NAMALWA (cell line): ENCODE data around the gene DAP.

Source experiments
- DNase-seq: peaks from one replicate; pipeline ENCODE4 v3.0.0-alpha.2; 2015; ENCODE audit warnings: low spot score

DAP gene

GRCh38 chr5:10709933-10710332 is 51.1 kb downstream of the DAP start:
- DNase-seq = no peak

GRCh38 chr5:10709409-10709808 is 51.6 kb downstream of the DAP start:
- no peak for DNase-seq

- DNase-seq = no peak
These were observed 52.7 kb downstream of the DAP start for GRCh38 chr5:10708189-10708944.

DNA sequence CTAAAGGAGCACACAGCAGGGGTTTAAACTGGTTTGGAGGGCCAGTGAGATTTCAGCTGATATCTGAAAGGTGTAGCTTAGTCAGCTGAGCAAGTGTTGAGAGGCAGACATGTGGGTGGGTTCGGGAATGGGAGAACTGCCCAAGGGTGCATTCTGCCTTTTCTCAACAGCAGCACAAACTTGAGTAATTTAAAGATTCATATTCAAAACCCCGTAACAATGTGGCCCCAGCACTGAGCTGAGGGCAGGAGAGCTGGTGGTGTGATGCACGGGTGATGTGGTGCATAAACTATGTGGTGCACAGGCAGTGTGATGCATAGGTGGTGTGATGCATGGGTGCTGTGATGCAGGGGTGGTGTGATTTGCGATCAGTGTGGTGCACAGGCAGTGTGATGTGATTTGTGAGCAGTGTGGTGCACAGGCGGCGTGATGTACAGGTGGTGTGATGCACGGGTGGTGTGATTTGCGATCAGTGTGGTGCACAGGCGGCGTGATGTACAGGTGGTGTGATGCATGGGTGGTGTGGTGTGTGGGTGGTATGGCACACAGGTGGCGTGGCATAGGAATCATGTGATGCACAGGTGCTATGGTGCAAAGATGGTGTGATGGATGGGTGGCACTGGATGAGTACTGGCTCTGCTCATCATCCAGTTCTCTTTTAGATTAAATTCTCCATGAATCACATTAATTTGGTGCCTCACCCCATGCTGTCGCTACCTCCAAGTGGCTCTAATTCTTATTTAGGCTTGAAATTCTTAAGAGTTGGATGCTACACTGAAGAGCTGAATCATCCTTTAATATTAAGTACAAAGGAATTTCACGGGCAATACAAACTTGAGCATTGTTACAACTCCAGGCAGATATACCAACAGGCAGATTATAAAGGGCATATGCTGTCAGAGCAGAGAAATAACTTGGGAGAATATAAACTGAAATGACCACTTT is 53.6 kb downstream of the DAP start:
- DNase-seq = no peak

DNA sequence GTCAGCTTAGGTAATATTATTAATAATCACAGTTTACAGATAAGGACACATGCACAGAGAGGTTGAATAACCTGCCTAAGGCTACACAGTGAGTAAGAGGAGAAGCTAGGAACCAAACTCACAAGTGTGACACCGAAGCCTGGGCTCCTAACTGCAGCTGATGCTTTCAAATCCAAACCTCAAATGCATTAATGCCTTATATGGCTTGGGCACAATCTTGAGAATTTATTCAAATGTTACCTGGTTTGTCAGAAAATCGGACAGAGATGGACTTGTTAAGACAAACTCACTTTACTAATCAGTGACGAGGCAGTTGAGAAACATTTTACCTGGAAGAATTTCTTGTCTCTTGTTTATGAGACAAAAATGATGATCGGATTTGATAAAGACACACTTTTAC is 54.7 kb downstream of the DAP start:
- no peak for DNase-seq

GRCh38 chr5:10705747-10706146 is 55.3 kb downstream of the DAP start:
- DNase-seq = no peak

- DNase-seq = no peak
These were observed 55.9 kb downstream of the DAP start for GRCh38 chr5:10704949-10705621.

- DNase-seq = no peak
These were observed 57.4 kb downstream of the DAP start for GRCh38 chr5:10703676-10704075.

- DNase-seq = no peak
These were observed 58.0 kb downstream of the DAP start for GRCh38 chr5:10702911-10703491.

DNA sequence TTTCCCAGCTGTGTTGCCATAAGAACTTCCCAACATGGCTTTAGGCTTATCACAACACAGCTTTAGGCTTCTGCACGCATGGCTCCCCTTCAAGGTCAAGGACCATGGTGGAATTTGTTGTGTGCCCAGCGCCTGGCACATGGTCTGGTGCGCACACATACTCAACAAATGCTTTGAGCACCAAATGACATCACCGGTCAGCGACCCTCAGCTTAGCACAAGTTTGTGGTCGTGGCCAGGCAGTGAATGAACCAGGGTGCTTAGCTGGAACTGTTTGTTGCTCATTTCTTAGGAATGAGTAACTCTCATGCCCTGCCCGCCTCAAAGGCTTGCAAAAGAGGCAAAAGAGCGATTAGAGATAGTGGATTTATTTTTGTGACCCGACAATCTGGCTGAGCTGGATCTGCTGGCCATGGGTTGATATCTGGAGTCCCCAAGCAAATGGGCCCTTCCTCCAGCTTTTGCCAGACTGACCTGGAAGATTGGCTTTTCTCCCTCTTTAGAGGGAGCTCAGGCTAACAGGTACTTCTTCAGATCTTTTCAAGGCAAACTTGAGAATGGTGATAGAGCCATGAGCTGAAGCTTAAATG is 58.9 kb downstream of the DAP start:
- no peak for DNase-seq

DNA sequence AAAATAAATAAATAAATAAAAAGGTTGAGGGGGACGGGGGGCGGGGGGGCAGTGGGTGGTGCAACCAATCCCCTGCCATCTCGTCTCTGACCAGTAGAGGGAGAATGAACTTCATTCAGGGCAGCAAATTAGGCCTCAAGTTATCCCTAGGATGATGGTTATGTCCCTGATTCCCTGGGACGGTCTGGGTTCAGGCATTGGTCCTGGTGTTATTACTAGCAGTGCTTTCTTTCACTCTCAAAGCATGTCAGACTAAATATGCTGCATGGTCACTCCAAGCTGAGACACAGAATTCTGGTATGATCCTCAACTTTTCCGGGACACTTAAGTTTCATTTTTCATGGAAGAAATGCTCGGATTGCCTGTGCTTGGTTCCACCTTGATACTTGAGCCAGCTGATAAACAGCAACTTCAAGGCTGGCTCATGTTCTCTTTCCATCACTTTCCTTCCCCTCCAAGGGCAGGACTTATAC is 59.4 kb downstream of the DAP start:
- peak; percentile 63 for DNase-seq

GRCh38 chr5:10700516-10700915 is 60.5 kb downstream of the DAP start:
- DNase-seq = no peak

DNA sequence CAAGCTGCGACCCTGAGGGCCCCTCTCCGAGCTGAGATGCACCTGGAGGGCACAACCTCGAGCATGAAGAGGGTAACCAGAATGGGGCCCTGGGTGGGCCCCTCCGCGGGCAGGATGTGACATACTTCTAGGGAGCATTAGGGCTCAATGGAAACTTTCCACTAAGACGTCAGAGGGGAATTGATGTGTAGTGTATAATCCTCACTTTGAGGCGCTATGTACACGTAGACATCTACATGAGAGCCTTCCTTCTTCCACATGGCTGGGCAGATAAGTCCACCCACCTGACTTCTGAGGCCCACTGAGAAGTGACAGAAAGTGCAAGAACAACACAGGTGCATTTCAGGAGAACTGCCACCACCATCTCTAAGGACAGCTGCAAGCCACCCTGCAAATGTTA is 61.0 kb downstream of the DAP start:
- peak; percentile 95 for DNase-seq

DNA sequence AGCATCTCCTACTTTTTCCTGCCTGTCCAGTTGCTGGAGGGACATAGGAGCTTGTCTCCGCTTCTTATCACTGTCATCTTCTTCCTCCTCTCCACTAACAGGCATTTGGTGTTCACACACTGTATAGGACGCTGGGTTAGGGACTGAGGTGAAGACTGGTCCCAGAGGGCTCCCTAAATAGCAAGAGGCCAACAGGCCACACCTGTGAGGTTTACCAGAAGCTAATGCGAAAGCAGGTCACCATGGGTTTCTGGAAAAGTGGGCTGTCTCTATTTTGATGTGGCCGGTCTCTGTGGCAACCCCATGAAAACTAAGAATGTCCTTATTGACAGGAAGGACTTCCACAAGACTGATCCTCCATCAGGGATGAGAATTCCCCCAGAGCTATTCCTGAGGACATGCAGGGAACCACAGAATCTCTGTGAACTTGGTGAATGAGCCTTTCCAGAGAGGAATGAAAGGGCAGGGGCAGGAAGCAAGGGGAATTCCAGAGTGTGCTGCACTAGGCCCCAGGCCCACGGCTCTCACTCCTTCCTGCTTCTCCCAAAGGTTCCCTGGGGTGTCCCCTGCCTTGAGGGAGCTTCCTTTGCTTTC is 61.7 kb downstream of the DAP start:
- peak; percentile 57 for DNase-seq

- no peak for DNase-seq
These were observed 65.1 kb downstream of the DAP start for GRCh38 chr5:10695759-10696543.

- peak; percentile 54 for DNase-seq
These were observed 65.9 kb downstream of the DAP start for GRCh38 chr5:10695055-10695649.

DNA sequence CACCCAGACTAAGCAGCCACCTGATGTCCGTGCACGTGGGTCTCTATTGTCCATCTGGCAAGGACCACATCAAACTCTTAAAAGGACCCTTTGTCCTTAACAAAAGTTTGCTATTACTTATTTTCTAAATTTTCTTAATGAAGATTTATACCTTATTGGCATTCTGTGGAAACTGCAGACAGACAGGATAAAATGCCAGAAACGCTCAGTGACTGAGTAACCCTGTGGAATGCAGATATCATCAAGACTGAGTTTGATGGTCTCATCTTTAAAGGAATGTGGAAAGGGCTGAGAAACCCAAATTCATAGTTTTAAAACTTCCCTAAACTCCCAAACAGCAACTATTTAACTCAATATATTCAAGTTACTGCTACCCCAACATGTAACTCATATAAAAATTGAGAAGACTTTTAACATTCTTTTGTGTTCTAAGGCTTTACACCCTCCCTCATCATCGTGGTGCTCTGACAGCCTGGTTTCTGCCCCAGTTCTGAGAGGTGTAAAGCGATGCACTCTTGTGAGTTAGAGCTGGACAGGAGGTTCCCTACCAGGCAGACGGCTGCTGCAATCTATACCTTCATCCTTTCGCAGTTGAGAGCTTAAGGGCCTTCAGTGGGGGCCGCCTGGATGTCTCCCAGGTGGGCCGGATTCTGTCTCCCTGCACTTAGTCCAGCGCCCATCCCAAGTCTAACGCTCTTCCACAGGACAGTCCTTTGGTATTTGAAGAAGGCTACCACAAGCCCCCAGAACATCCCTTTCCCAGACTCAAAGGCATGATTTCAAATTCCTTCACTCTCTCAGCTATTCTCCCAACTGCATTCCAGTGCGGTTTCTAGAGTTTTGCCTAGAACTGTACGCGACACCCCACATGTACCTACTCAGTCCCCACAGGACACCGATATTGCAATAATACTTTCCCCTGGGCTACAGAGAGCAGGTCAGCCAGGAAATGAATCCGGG is 68.9 kb downstream of the DAP start:
- no peak for DNase-seq

DNA sequence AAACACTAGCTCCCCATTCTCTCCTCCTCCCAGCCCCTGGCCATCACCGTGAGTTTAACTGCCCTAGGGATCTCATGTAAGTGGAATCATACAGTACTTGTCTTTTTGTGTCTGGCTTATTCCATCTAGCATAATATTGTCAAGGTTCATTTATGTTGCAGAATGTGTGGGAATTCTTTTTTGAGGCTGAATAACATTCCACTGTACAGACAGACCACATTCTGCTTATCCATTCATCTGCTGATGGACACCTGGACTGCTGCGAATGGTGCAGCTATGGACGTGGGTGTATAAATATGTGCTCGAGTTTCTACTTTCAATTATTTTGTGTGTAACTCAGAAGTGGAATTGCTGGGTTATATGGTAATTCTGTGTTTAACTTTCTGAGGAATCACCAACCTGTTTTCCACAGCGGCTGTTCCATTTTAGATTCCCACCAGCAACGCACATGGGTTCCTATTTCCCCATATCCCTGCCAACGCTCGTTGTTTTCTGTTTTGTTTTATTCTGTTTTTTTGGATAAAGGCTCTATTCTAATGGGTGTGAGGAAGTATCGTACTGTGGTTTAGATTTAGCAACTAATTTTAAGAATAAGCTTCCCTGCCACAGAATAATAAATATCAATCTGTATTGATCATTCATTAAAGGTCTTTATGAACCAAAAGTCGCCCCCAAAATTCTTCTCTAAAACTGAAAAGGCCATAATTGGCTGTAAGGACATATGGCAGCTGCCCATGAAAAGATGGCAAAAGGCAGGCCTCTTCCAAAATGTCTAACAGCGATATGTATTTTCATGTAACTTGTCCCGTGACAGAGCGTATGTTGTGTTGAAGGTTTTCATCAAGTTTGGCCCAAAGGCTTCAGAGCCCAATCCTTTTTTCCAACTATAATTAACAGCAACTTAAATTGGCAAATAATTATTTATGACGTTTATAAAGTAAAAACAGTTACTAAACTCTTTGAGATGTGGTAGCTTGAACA is 70.3 kb downstream of the DAP start:
- DNase-seq = no peak
